Prostate gland (tissue), 2 donors: ENCODE data around the gene GLTP.

Experiments used
- POLR2A ChIP-seq: fragments of 450-650 bp; IDR thresholded peaks from one replicate; pipeline ENCODE4 v1.6.1; 2016; ENCODE audit warnings: antibody characterized with exemption, mild to moderate bottlenecking
- POLR2AphosphoS5 ChIP-seq: sonication (generic); formaldehyde crosslinking; IDR thresholded peaks from one replicate; pipeline ENCODE4 v1.6.1; 2017; ENCODE audit warnings: antibody characterized with exemption
- TF ChIP-seq, protein P1 (sequence below), 4 experiments: fragments of 200-600 bp in 2 of 4; fragments of 450-650 bp in 2 of 4; sonication (generic) in 2 of 4; IDR thresholded peaks; 1 replicate in 3 of 4; 2 replicates in 1 of 4; pipeline ENCODE4 v1.5.1; 2016 to 2019; ENCODE audit warnings: antibody characterized with exemption in 4 of 4, mild to moderate bottlenecking in 2 of 4, moderate library complexity in 2 of 4

DNA sequence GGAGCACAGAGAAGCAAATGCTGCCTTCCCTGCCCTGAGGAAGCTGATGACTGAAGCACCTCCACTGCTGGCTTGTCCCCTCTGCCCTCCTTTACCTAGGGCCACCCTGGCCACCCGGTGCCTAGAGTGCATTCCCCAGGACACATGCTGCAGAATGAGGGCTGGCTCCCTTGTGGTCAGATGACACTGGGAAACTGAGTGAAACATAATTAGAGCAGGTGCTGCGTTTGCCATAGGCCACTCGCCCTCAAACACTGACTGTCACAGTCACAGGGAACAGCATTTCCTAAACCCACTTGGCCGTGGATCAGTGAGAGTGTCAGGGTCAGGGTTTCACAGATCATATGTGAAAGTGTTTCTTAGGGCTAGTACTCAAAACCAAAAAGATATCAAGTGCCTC lies 35.7 kb upstream of the GLTP start:
- TF ChIP-seq, protein P1, sequence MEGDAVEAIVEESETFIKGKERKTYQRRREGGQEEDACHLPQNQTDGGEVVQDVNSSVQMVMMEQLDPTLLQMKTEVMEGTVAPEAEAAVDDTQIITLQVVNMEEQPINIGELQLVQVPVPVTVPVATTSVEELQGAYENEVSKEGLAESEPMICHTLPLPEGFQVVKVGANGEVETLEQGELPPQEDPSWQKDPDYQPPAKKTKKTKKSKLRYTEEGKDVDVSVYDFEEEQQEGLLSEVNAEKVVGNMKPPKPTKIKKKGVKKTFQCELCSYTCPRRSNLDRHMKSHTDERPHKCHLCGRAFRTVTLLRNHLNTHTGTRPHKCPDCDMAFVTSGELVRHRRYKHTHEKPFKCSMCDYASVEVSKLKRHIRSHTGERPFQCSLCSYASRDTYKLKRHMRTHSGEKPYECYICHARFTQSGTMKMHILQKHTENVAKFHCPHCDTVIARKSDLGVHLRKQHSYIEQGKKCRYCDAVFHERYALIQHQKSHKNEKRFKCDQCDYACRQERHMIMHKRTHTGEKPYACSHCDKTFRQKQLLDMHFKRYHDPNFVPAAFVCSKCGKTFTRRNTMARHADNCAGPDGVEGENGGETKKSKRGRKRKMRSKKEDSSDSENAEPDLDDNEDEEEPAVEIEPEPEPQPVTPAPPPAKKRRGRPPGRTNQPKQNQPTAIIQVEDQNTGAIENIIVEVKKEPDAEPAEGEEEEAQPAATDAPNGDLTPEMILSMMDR (IDR thresholded peaks at IDR 0.05) = no peak
- no peak for TF ChIP-seq POLR2A
- TF ChIP-seq POLR2AphosphoS5 = no peak
